ENCODE data around the gene ADGRE2. TPM values are rescaled to one million over a fixed set of nuclear protein-coding genes. Genes with fewer than 3 reads are reported as not detected.
A peak's percentile ranks its signal among the peaks of the same experiment; 100 is the strongest.
"Not testable (repeated sequence)": the region's sequence is repeated elsewhere in the genome, so short reads cannot be mapped to it uniquely, and the experiment has no call there.

Gene ADGRE2
- 1 to 10 TPM; 4.0 to 4.3 TPM for total RNA-seq
- long read RNA-seq, donor 1, partial matches to known transcripts = 1 of 2 reads
- long read RNA-seq, donor 1, other reads (novel, unspliced or antisense) = 1 of 2 reads
- long read RNA-seq, donor 2 = 0 reads

DNA sequence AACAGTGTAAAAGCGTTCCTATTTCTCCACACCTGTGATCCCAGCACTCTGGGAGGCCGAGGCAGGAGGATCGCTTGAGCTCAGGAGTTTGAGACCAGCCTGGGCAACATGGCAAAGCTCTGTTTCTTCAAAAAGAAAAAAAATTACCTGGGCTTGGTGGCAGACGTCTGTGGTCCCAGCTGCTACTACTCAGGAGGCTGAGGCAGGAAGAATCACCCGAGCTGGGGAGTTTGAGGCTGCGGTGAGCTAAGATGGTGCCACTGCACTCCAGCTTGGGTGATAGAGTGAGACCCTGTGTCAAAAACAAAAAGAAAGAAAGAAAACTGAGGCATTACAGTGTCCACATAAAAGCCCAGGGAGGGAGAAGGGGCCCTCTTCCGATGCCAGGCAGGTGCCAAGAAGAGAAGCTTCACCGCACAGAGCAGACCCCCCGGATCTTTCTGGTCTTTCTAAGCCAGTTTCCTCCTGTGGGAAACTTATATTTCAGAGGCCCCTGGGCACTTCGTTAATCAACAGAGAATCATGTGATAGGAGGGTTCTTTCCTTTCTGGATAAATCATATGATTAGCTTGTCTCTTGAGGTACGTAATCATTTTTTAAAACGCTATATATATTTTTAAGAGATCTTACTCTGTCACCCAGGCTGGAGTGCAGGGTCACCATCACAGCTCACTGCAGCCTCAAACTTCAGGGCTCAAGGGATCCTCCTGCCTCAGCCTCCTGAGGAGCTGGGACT is at the start of gene ADGRE2:
TSS of gene ADGRE2 (minus strand) at position 451 of the 736 bp plus-strand sequence. CDS start 1,804 bp downstream, outside the sequence.
- DNase-seq (ENCODE audit: low spot score); intact Hi-C loops (cut with DNase I): not testable (repeated sequence)

DNA sequence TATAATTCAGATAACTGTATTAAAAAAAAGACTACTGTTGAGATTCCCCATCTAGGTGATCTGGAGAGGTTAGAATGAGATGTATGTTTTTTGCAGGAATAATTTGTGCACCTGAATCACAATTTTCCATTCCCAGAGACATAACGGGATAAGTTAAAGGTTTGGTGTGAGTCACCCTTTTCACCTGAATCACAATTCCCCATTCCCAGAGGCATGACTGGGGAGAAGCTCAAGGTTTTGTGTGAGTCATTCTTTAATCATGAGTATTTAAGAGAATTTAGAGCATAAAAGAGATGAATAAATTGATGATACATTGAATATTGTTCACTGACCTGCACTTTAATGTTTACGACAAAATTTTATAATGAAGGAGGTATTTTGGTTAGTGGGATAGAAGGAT is 47.6 kb upstream of the ADGRE2 start:
- no peak for DNase-seq (ENCODE audit: low spot score)
- intact Hi-C loops (cut with DNase I) = no loop called here

- DNase-seq (ENCODE audit: low spot score) = no peak
- intact Hi-C loops (cut with DNase I) = no loop called here
Observed at GRCh38 chr19:14821937-14822336, 43.6 kb upstream of the ADGRE2 start.

GRCh38 chr19:14818588-14818987 is 40.2 kb upstream of the ADGRE2 start:
- intact Hi-C loops (cut with DNase I) = no loop called here
- no peak for DNase-seq (ENCODE audit: low spot score)

DNA sequence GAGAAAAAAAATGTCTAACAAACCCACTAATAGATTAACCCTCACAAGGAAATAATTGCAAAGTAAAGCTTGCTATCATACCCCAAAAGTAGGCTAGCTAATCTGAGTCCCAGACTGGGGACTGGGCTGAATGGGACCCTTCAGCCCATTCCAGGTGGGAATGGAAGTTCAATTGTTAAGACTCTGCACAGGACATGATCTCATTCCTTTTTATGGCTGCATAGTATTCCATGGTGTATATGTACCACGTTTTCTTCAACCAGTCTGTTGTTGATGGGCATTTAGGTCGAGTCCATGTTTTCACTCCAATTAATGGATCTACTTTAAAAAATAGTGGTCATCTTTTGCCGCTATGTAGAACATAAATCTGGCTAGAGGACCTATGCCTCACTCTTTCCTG is 38.7 kb upstream of the ADGRE2 start:
- intact Hi-C loops (cut with DNase I) = no loop called here
- no peak for DNase-seq (ENCODE audit: low spot score)

DNA sequence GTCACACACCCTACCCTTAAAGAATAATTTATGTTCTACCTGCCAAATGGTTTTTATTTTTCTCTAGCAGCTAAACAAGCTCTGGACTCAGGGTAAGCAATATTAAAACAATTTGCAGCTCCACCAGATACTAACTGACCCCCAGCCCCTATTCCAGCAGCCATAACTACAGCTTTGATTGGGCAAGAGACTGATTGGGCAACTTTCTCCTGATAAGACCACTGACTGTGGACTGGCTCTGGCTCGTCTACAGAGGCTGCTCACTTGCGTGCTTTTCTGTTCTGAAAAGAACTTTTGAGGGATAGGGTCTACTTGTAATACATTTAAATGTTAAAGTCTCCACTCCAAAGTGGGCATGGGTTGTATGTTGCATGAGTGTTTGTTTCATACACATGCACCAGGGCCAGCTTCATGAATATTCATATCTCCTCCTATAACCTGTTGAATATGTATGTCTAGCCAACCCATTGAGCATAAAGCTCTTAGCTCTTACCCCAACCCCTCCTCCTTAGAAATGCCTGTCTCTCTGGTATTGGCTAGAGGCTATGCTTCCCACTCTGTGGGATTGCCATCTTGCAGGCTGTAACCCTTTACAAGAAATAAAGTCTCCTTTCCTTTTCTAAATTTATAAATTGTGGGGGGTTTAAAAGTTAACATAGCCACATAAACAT is 36.8 kb upstream of the ADGRE2 start:
- intact Hi-C loops (cut with DNase I) = no loop called here
- DNase-seq (ENCODE audit: low spot score) = no peak

- intact Hi-C loops (cut with DNase I) = no loop called here
- no peak for DNase-seq (ENCODE audit: low spot score)
Observed at GRCh38 chr19:14809272-14810057, 31.1 kb upstream of the ADGRE2 start.

DNA sequence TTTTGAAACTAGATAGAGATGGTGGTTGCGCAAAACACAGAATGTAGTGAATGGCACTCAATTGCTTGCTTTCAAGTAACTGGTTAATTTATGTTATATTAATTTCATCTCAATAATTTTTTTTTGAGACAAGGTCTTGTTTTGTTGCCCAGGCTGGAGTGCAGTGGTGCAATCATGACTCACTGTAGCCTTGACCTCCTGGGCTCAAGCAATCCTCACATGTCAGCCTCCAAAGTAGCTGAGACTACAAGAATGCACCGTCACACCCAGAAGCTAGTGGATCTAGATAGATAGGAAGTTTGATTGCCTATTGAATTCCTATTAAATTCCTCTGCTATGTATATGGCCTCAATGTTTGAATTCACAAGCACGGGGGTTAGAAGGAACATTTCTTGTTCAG is 26.4 kb upstream of the ADGRE2 start:
- DNase-seq (ENCODE audit: low spot score) = no peak

DNA sequence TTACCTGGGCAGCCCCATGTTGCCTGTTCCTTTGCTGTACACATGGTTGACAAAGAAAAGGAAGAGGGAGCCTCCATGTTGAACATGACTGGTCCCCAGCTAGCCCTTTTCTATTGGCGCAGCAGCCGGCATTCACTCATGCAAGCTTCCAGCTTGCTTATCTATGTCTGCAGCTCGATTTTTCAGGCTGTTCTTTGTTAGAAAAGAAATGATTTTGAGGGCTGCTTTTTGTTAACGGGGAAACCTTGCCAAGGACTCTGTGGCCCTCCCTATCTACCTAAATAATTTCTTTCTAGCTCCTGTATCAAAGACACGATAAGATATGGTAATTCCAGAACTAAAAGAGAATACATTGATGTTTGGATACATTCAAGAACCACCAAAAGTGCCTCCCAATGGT is 20.4 kb upstream of the ADGRE2 start:
- DNase-seq (ENCODE audit: low spot score) = no peak
- intact Hi-C loops (cut with DNase I) = no loop called here

More for the DNA sequence above, 26.4 kb upstream of the ADGRE2 start:
- intact Hi-C loops (cut with DNase I) = no loop called here

DNA sequence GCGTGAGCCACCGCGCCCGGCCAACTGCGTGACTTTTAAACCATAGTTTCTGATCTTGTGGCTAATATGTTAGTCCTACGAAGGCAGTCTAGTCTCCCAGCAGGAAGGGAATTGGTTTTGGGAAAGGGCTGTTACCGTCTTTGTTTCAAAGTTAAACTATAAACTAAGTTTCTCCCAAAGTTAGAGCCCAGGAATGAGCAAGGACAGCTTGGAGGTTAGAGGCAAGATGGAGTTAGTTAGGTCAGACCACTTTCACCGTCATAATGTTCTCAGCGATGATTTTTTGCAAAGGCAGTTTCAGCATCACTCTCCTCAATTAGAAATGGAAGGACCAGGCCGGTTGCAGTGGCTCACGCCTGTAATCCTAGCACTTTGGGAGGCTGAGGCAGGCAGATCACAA is 17.7 kb upstream of the ADGRE2 start:
- intact Hi-C loops (cut with DNase I) = no loop called here
- DNase-seq (ENCODE audit: low spot score) = no peak

DNA sequence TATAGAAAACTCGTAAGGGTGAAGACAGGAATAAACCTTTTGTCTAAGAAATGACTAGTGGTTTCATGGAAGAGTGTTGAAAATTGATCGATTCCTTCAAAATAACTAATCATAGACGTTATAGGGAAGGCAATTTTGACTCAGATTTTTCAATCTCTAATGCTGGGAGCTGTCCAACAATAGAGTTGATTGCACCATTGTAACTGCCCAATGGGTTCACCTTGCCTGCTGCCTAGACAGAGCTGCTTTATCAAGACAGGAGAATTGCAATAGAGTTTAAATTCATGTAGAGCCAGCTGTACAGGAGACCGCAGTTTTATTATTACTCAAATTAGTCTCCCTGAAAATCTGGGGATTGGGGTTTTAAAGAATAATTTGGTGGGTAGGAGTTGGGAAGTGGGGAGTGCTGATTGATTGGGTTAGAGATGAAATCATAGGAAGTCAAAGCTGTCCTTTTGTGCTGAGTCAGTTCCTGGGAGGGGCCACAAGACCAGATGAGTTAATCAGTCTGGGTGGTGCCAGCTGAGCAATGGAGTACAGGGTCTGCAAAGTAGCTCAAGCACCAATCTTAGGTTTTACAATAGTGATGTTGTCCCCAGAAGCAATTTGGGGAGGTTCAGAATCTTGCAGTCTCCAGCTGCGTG is 16.8 kb upstream of the ADGRE2 start:
- DNase-seq (ENCODE audit: low spot score) = no peak
- intact Hi-C loops (cut with DNase I) = no loop called here

DNA sequence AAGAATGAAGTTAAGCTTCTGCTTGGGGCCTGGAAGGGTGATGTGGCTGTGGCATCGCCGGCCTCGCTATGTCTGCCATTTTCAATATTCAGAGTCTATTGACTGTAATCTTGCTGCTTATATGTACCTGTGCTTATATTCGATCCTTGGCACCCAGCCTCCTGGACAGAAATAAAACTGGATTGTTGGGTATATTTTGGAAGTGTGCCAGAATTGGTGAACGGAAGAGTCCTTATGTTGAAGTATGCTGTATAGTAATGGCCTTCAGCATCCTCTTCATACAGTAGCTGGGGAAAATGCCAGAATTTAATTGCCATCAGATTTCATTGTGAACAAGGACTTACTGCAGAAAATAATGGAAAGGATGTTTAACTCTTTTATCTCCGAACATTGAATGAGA is 13.9 kb upstream of the ADGRE2 start:
- DNase-seq (ENCODE audit: low spot score); intact Hi-C loops (cut with DNase I): not testable (repeated sequence)

- DNase-seq (ENCODE audit: low spot score) = no peak
- intact Hi-C loops (cut with DNase I) = no loop called here
Observed at GRCh38 chr19:14786421-14786851, 8.1 kb upstream of the ADGRE2 start.

DNA sequence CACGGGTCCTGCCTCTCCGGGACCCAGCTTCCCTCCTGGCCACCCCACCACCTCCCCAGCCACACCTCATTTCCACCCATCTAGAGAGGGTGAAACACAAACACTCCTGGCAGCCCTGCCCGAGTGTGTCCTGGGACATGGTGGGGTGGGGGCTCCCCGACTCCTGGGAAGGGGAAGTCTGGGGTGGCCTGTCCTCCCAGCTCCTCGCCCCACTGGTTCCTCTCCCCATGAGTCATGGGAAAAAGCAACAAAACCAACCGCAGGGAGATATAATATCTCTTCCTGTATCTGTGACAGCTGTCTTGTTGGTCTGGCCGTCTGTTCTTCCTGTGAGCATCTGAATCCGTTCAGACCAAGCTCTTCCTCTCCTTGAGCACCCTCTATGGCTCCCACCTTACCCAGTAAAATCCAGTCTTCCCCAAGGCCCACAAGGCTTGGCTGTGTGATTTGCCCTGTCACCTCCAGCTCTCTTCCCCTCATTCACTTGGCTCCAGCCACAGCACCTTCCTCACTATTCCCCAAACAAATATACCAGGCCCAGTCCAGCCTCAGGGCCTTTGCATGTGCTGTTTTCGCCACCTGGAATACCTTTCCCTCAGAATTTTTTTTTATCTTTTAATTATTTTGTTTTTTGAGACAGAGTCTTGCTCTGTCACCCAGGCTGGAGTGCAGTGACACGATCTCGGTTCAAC is 6.9 kb upstream of the ADGRE2 start:
- peak; percentile 87 for DNase-seq (ENCODE audit: low spot score)
- intact Hi-C loops (cut with DNase I) = not testable (repeated sequence)

- intact Hi-C loops (cut with DNase I) = not testable (repeated sequence)
Observed at GRCh38 chr19:14784730-14785101, 6.4 kb upstream of the ADGRE2 start.

GRCh38 chr19:14783410-14783998 is 5.1 kb upstream of the ADGRE2 start:
- intact Hi-C loops (cut with DNase I); DNase-seq (ENCODE audit: low spot score): not testable (repeated sequence)

More at GRCh38 chr19:14784730-14785101, 6.4 kb upstream of the ADGRE2 start:
- DNase-seq (ENCODE audit: low spot score) = peak; percentile 93

DNA sequence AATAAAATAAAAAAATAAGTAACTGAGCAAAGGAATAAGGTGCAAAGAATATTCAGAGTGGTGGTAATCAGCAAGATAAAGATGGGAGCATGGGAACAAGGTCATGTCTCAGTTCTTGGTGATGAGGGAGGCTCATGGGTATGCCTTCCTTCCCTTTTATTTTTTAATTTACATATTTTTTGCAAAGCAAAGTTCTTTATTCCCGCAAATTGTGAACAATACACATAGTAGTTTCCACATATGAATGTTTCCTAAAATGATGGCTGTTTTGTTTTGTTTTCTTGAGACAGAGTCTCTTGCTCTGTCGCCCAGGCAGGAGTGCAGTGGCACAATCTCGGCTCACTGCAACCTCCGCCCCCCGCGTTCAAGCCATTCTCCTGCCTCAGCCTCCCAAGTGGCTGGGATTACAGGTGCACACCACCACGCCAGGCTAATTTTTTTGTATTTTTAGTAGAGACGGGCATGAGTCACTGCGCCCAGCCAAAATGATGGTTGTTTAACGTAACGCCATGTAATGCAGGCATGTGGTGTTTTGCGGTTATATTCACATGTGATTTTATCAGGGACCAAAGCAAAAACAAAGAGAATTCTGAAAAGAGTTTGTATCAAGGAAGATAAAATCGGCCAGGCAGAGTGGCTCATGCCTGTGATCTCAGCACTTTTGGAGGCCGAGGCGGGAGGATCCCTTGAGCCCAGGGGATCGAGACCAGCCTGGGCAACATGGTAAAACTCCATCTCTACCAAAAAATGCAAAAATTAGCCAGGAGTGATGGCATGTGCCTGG is 4.5 kb upstream of the ADGRE2 start:
- no peak for DNase-seq (ENCODE audit: low spot score)
- intact Hi-C loops (cut with DNase I) = no loop called here
